GM19239 (cell line): ENCODE data around the gene AHCY.
"Not testable (repeated sequence)": the region's sequence is repeated elsewhere in the genome, so short reads cannot be mapped to it uniquely, and the experiment has no call there.

Source experiments
- DNase-seq: peaks from one replicate; pipeline ENCODE4 v3.0.0; 2011; ENCODE audit warnings: low spot score; ENCODE audit not compliant: insufficient read length
- FAIRE-seq: peaks from 2 replicates; lab custom pipeline; 2011; peaks lifted over from hg19 to GRCh38; lab: Jason Lieb, UNC

AHCY gene

DNA sequence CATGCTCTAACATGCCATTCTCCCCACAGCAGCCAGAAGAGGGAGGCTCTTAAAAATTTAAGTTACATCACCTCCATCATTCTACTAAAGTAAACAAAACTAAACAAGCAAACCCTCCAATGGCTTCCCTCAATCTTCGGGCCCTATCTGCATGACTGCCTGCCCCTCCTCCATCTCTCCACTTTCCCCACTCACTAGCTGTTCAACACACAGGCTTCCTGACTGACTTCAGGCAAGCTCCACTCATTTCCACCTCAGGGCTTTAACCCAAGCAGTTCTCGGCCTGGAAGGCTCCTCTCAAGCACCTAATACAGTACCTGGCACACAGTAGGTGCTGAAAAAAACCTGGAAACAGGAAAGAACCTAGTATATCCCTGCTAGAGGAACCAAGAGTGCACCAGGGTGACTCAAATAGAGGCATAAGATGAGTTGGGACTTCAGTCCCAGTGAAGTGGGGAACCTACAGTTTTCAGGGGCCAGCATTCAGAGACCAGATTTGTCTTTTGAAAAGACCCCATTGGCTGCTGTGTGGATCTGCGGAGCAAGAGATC lies 2.8 kb downstream of the AHCY start:
- FAIRE-seq (no peak), DNase-seq (no peak)

GRCh38 chr20:34299556-34300255 lies 3.4 kb downstream of the AHCY start:
- FAIRE-seq = no peak
- DNase-seq = no peak

GRCh38 chr20:34298294-34298784 lies 4.8 kb downstream of the AHCY start:
- FAIRE-seq, DNase-seq: not testable (repeated sequence)

GRCh38 chr20:34296468-34296867 lies 6.7 kb downstream of the AHCY start:
- FAIRE-seq = no peak
- DNase-seq = no peak

DNA sequence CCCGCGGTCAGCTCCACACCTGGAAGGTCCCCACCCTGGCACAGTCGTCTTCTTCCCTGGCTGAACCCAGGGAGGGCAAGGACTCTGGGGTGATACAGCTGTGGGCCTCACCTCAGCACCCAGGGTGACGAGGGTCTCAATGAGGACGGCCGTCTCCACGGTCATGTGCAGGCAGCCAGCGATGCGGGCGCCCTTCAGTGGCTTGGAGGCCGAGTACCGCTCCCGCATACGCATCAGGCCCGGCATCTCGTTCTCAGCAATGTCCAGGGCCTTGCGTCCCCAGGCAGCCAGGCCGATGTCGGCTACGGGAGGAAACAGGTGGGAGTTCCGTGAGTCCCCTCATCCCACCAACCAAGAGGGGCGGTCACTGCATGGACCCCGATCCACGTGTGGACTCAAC lies 7.9 kb downstream of the AHCY start:
- DNase-seq (no peak), FAIRE-seq (no peak)

- FAIRE-seq (no peak), DNase-seq (no peak)
Measured at GRCh38 chr20:34294563-34294962, 8.6 kb downstream of the AHCY start.

DNA sequence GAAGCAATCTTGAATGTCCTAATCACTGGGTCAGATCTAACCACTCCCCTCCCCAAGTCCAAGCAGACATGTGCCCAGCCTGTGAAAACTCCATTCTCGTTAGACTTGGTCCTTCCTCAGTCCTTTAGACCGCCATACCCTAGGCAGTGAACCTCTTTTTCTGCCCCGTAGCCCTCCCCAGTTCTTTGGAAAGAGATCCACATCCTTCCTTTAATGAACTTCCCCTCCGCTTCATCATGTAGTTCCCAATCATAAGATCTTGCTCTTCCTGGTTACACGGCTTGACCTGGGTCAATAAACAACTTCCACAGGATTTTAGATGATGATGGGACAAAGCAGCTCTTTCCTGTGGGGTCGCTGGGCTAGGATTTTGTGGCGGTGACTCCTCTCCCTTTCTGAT lies 9.6 kb downstream of the AHCY start:
- FAIRE-seq (no peak), DNase-seq (no peak)

- no peak for DNase-seq
- FAIRE-seq = no peak
Measured at GRCh38 chr20:34293119-34293518, 10.0 kb downstream of the AHCY start.

DNA sequence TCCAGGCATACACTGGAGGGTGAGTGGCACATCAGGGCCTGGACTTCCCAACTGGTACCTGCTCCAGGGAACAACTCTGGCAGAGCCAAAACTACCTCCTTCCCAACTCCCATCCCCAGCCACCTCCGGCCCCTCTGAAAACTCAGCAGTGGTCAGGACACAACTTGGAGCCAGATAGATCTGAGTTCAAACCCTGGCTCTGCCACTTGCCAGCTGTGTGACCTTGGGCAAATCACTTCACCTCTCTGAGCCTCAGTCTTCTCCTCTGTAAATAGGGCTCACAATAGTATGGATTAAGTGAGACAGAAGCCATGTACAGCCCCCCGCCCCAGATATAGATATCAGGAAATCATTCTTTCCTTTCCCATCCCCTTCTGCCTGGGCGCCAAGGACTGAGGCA lies 10.7 kb downstream of the AHCY start:
- FAIRE-seq = no peak
- no peak for DNase-seq

DNA sequence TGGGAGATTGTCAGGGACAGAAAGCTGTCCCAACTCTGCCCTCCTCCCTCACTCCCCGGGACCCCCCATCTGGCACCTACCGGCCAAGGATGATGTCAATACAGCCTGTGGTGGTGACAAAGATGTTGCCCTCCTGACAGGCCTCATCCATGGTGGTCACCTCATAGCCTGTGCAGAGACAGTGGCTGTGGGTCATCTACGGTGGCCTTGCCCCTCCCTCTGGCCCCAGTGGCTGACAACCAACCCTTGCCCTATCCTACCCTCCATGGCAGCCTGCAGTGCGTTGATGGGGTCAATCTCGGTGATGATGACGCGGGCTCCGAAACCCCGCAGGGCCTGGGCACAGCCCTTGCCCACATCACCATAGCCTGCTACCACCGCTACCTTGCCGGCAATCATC lies 12.7 kb downstream of the AHCY start:
- FAIRE-seq (no peak), DNase-seq (no peak)

- DNase-seq, FAIRE-seq: not testable (repeated sequence)
Measured at GRCh38 chr20:34287500-34287899, 15.7 kb downstream of the AHCY start.

GRCh38 chr20:34285450-34285849 lies 17.7 kb downstream of the AHCY start:
- FAIRE-seq = no peak
- no peak for DNase-seq

GRCh38 chr20:34283844-34284243 lies 19.3 kb downstream of the AHCY start:
- no peak for DNase-seq
- no peak for FAIRE-seq

- FAIRE-seq = no peak
- no peak for DNase-seq
Measured at GRCh38 chr20:34282041-34282440, 21.1 kb downstream of the AHCY start.

GRCh38 chr20:34281177-34281576 lies 22.0 kb downstream of the AHCY start:
- DNase-seq (no peak), FAIRE-seq (no peak)

- DNase-seq = no peak
- no peak for FAIRE-seq
Measured at GRCh38 chr20:34274694-34275093, 28.5 kb downstream of the AHCY start.

- no peak for FAIRE-seq
- DNase-seq = no peak
Measured at GRCh38 chr20:34271956-34272355, 31.2 kb downstream of the AHCY start.

DNA sequence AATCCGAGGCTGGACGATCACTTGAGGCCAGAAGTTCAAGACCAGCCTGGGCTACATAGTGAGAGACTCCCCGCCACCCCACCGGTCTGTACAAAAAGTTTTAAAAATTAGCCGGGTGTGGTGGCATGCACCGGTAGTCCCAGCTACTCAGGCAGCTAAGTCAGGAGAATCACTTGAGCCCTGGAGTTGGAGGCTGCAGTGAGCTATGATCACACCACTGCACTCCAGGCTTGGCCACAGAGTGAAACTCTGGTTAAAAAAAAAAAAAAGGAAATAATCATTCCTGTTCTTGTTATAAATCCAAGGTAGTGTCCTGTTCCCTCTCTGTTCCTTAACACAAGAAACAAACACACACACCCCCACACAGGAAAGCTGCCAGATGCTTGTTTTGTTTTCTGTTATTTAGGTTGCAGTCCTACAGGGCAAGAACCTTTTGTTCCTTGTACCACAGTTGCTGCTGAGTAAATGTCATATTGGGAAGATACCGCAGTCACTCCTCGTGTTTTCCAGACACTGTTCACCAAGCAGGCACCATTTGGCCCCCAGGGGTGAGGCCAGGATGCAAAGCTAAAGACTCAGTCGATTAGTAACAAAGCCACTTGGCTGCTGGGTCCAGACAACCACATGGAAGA lies 33.0 kb downstream of the AHCY start:
- DNase-seq (no peak), FAIRE-seq (no peak)

- DNase-seq (no peak), FAIRE-seq (no peak)
Measured at GRCh38 chr20:34268851-34269636, 34.1 kb downstream of the AHCY start.

GRCh38 chr20:34268145-34268544 lies 35.0 kb downstream of the AHCY start:
- FAIRE-seq (no peak), DNase-seq (no peak)

DNA sequence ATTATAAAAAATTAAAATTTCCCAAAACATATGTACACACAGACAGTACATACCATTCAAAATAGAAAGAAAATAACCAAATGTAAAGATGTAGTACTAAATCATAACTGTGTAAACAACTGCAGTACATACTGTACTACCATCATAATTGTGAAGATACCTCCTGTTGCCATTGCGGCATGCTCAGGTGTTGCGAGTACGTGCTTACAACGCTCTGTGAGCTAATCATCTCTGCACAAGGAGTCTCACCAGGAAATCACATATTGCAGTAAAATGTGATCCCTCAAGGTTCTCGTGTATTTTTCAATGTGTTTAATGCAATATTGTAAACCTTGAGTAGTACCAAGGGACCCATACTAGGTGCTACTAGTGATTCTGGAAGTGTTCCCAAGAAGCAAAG lies 39.0 kb downstream of the AHCY start:
- no peak for FAIRE-seq
- DNase-seq = no peak
